ENCODE data around the gene SLC22A2. TPM values are rescaled to one million over a fixed set of nuclear protein-coding genes. Genes with fewer than 3 reads are reported as not detected.

Gene SLC22A2
- total RNA-seq, 1 experiment from 2014 or later = not detected

GRCh38 chr6:160224639-160225237 is 33.9 kb downstream of the SLC22A2 start:
- intact Hi-C loops (cut with micrococcal nuclease; ENCODE audit: unreplicated experiment) = no loop called here
- BruUV-seq (replicated peaks) = no TSS peak
- POLR2A ChIA-PET = no interaction called here

GRCh38 chr6:160222491-160222890 is 36.1 kb downstream of the SLC22A2 start:
- BruUV-seq (replicated peaks) = no TSS peak
- DNase-seq = no peak
- Histone ChIP-seq H3K9me3 (no peaks in the 10 kb centered on the region), H3K36me3 (ENCODE audit: control insufficient read depth, insufficient read depth, low read length) (no peaks in the 10 kb centered on the region), H3K27me3 (replicated peaks; ENCODE audit: control insufficient read depth, insufficient read depth, low read length) (no peaks in the 10 kb centered on the region), H3K4me3 (ENCODE audit: low read depth, low read length) (no peak overlapping the region), H3K4me1 (no peaks in the 10 kb centered on the region)
- Mint-ChIP-seq H3K36me3 (ENCODE audit: insufficient read depth, unreplicated experiment) (no peaks in the 10 kb centered on the region), H3K4me3 (ENCODE audit: unreplicated experiment) (no peak overlapping the region), H3K27ac (ENCODE audit: unreplicated experiment) (no peak overlapping the region), H3K27me3 (ENCODE audit: insufficient read depth, unreplicated experiment) (no peaks in the 10 kb centered on the region), H3K4me1 (ENCODE audit: low read depth, unreplicated experiment) (peaks cover 11% of the 10 kb centered on the region), H3K9me3 (ENCODE audit: unreplicated experiment) (peaks cover 27% of the 10 kb centered on the region)
- POLR2A ChIA-PET = no interaction called here
- CTCF ChIA-PET = interaction anchor here (1.5 to 3.0 kb wide), 2 partner anchors 85 to 233 kb away, joined by 12 to 16 read pairs; no protein-coding TSS in a partner anchor
- intact Hi-C loops (cut with micrococcal nuclease; ENCODE audit: unreplicated experiment) = no loop called here
- no peak for TF ChIP-seq CTCF (IDR thresholded peaks at IDR 0.05; ENCODE audit: insufficient read depth in 1 of 2, low read depth in 1 of 2, low read length in 1 of 2, severe bottlenecking in 1 of 2, unreplicated experiment in 1 of 2)

More at GRCh38 chr6:160224639-160225237, 33.9 kb downstream of the SLC22A2 start:
- Mint-ChIP-seq H3K4me3 (ENCODE audit: unreplicated experiment) (no peak overlapping the region), H3K27me3 (ENCODE audit: insufficient read depth, unreplicated experiment) (no peaks in the 10 kb centered on the region), H3K27ac (ENCODE audit: unreplicated experiment) (no peak overlapping the region), H3K9me3 (ENCODE audit: unreplicated experiment) (peaks cover 17% of the 10 kb centered on the region), H3K4me1 (ENCODE audit: low read depth, unreplicated experiment) (peaks cover 11% of the 10 kb centered on the region), H3K36me3 (ENCODE audit: insufficient read depth, unreplicated experiment) (no peaks in the 10 kb centered on the region)
- no peaks in the 10 kb centered on the region for H3K4me1 ChIP-seq
- no peaks in the 10 kb centered on the region for H3K27me3 ChIP-seq (replicated peaks; ENCODE audit: control insufficient read depth, insufficient read depth, low read length)
- TF ChIP-seq CTCF (IDR thresholded peaks at IDR 0.05; ENCODE audit: insufficient read depth in 1 of 2, low read depth in 1 of 2, low read length in 1 of 2, severe bottlenecking in 1 of 2, unreplicated experiment in 1 of 2) = no peak
- no peaks in the 10 kb centered on the region for H3K36me3 ChIP-seq (ENCODE audit: control insufficient read depth, insufficient read depth, low read length)
- no peak for DNase-seq
- no peak overlapping the region for H3K4me3 ChIP-seq (ENCODE audit: low read depth, low read length)
- H3K9me3 ChIP-seq = no peaks in the 10 kb centered on the region
- CTCF ChIA-PET = no interaction called here

GRCh38 chr6:160221918-160222317 is 36.7 kb downstream of the SLC22A2 start:
- H3K27me3 ChIP-seq (replicated peaks; ENCODE audit: control insufficient read depth, insufficient read depth, low read length) = no peaks in the 10 kb centered on the region
- no peak overlapping the region for H3K4me3 ChIP-seq (ENCODE audit: low read depth, low read length)
- Mint-ChIP-seq H3K4me1 (ENCODE audit: low read depth, unreplicated experiment) (peaks cover 11% of the 10 kb centered on the region), H3K4me3 (ENCODE audit: unreplicated experiment) (no peak overlapping the region), H3K9me3 (ENCODE audit: unreplicated experiment) (peaks cover 27% of the 10 kb centered on the region), H3K27me3 (ENCODE audit: insufficient read depth, unreplicated experiment) (no peaks in the 10 kb centered on the region), H3K27ac (ENCODE audit: unreplicated experiment) (no peak overlapping the region), H3K36me3 (ENCODE audit: insufficient read depth, unreplicated experiment) (no peaks in the 10 kb centered on the region)
- no peaks in the 10 kb centered on the region for H3K9me3 ChIP-seq
- ChIA-PET CTCF (interaction anchor here (0.9 to 3.0 kb wide), 7 partner anchors 33 to 234 kb away, joined by 3 to 16 read pairs (median 5); no protein-coding TSS in a partner anchor), POLR2A (no interaction called here)
- BruUV-seq (replicated peaks) = no TSS peak
- H3K4me1 ChIP-seq = no peaks in the 10 kb centered on the region
- H3K36me3 ChIP-seq (ENCODE audit: control insufficient read depth, insufficient read depth, low read length) = no peaks in the 10 kb centered on the region
- no peak for DNase-seq
- intact Hi-C loops (cut with micrococcal nuclease; ENCODE audit: unreplicated experiment) = loop anchor here (1.0 to 2.0 kb wide), 4 partner anchors 75 to 234 kb away; partner anchors contain the start of gene SLC22A3
- no peak for TF ChIP-seq CTCF (IDR thresholded peaks at IDR 0.05; ENCODE audit: insufficient read depth in 1 of 2, low read depth in 1 of 2, low read length in 1 of 2, severe bottlenecking in 1 of 2, unreplicated experiment in 1 of 2)

Data from Caco-2 (cell line).